Astrocyte of the cerebellum (primary cell): Measurements from ENCODE around the gene EHMT2.

Experiments
- DNase-seq: peaks from one replicate; pipeline ENCODE4 v3.0.0-alpha.2; 2011; ENCODE audit warnings: low read depth
- H3K4me3 ChIP-seq: 2 replicates; pipeline ENCODE4 v1.5.1; 2011; ENCODE audit warnings: mild to moderate bottlenecking, low read depth, low read length, moderate library complexity
- CTCF ChIP-seq: IDR thresholded peaks from 2 replicates; pipeline ENCODE4 v1.5.1; 2012; ENCODE audit warnings: low read length, low read depth, moderate library complexity, mild to moderate bottlenecking; ENCODE audit errors: missing control alignments
- in situ Hi-C: cut with HindIII; loops from 2 replicates; pipeline ENCODE4 v1.10.0; 2017; ENCODE audit warnings: low sequenced_read_pairs

The EHMT2 gene

GRCh38 chr6:31906122-31906521, 8.6 kb upstream of the EHMT2 start:
- H3K4me3 ChIP-seq: no peak overlapping the region
- TF ChIP-seq CTCF: no peak
- in situ Hi-C loops: no loop called here
- DNase-seq: no peak

GRCh38 chr6:31905041-31905440, 7.5 kb upstream of the EHMT2 start:
- H3K4me3 ChIP-seq: no peak overlapping the region
- in situ Hi-C loops: no loop called here
- TF ChIP-seq CTCF: no peak
- no peak for DNase-seq

GRCh38 chr6:31903957-31904356, 6.5 kb upstream of the EHMT2 start:
- no peak overlapping the region for H3K4me3 ChIP-seq
- in situ Hi-C loops: no loop called here

GRCh38 chr6:31901953-31902643, 4.6 kb upstream of the EHMT2 start, which contains the start of gene ZBTB12:
ZBTB12 (minus strand) TSS chr6:31902086; CDS start chr6:31901305, 781 bp downstream.
- DNase-seq: peak; percentile 91
- no peak for TF ChIP-seq CTCF

More at GRCh38 chr6:31903957-31904356, 6.5 kb upstream of the EHMT2 start:
- no peak for DNase-seq
- TF ChIP-seq CTCF: no peak

GRCh38 chr6:31901415-31901952, 4.0 kb upstream of the EHMT2 start:
- peak overlapping the region; percentile 52 for H3K4me3 ChIP-seq
- TF ChIP-seq CTCF: no peak
- no peak for DNase-seq
- in situ Hi-C loops: no loop called here

More at GRCh38 chr6:31901953-31902643, 4.6 kb upstream of the EHMT2 start, which contains the start of gene ZBTB12:
- in situ Hi-C loops: no loop called here
- H3K4me3 ChIP-seq: peak within 1 kb of the TSS; percentile 52

GRCh38 chr6:31900917-31901414, 3.5 kb upstream of the EHMT2 start:
- TF ChIP-seq CTCF: no peak
- DNase-seq: no peak
- peak overlapping the region; percentile 52 for H3K4me3 ChIP-seq
- in situ Hi-C loops: no loop called here
